ENCODE results near the gene DZIP1L. TPM values are rescaled to one million over a fixed set of nuclear protein-coding genes. Genes with fewer than 3 reads are reported as not detected.

Gene DZIP1L
- total RNA-seq, 1 donor from 2014 or later: 2.4 TPM

DNA sequence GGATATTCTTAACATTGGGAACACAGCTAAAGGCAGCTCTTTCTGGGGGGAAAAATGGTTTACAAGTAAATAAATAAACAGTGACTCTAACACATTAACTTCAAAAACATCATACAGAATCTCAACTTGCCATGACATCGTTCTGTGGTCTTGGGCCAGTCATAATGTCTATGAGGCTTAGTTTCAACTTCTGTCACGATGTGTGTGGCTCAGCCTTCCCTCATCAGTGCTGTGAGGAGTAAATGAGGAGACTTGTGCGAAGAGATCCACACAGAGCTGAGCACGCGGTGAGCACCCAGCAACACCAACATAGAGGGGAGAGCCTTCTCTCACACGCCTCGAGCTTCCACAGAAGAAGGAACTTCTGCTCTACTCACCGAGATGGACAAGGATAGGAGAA, 49.0 kb downstream of the DZIP1L start:
- ATAC-seq: no peak

DNA sequence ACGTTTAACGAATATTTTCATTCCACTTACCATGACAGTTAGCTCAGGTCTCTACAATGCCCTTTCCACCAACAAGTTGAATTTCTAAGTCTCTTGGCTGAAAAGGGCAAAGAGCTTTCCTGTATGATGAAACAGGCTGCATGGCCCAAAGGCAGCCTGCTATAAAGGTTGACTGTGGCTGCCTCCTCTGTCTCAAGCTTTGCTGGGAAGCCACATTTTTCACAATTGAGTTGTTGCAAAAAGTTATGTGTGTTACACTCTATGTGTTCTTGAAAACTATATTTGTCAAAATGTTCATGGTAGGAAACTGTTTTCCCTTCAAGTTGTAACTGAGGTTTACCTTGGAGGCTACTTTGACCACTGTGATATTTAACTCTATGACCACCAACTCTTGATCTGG, 49.5 kb downstream of the DZIP1L start:
- ATAC-seq: no peak

DNA sequence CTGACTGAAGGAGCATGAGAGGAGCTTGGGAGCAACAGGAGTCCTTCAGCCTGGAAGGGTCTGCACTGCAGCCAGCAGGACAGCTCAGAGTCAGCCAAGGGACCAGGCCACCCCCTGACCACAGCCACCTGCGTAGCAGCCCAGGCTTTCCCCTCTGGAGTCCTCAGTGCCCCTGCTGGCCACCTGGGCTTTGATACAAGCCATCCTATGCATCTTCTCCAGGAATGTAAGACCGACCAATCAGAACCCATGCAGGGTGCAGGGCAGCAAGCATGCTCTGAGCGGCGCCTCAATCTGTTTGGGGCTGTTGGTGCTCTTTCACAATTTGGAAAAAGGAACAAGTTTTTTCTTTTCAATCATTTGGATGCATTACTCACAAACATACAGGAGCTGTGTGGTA, 52.0 kb downstream of the DZIP1L start:
- ATAC-seq: no peak

DNA sequence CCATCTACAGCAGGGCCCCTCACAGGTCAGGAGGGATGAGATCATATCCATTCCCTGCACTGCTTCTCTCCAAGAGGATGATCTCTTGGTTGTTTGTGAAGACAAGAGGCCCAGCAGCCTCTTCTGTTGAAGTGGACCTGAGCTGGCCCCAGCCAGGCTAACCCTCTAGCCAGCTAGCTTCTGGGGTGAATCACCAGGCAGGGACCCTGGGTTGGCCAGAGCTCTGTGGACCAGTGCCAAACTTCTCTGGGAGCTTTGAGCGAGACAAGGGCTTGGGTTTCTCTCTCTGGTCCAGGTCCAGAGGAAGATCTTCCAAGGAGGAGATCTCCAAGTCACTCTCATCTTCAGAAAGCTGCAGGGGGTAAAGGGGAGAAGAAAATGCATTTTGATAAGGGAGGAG, 52.8 kb downstream of the DZIP1L start:
- no peak for ATAC-seq

DNA sequence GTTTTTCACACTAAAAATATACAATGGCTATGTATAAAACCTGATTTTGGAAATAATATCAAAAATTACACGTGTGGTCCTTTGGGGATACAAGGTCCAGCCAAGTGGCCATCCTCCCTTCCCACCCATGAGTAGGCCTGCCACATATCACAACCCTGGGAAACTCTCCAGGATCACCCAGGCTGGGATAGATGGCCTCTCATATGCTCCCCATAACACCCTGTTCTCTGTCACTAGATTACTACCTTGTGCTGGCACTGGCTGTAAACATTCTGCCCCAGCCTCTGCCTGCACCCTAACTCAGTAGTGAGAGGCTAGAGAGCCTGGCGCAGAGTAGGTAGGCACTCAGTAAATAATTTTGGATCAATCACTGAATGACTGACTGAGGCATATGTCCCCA, 53.4 kb downstream of the DZIP1L start:
- no peak for ATAC-seq

DNA sequence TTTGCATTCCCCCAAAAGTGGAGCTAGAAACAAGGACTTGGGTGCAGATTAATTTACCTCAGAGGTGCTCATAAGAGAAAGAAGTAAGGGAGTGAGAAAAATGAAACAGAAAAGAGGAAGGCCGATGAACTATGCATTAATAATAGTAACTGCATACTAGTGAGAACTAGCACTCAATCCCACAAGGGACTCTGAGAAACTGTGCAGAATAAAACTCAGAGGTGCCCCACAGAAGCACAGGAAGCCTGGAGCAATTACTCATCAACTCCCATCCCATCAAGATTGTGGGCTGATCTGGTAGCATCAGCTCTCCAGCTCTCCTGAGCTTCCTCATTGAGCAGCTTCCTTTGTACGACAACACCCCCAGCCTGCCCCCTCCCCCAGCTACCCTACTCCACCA, 54.6 kb downstream of the DZIP1L start:
- ATAC-seq: no peak

DNA sequence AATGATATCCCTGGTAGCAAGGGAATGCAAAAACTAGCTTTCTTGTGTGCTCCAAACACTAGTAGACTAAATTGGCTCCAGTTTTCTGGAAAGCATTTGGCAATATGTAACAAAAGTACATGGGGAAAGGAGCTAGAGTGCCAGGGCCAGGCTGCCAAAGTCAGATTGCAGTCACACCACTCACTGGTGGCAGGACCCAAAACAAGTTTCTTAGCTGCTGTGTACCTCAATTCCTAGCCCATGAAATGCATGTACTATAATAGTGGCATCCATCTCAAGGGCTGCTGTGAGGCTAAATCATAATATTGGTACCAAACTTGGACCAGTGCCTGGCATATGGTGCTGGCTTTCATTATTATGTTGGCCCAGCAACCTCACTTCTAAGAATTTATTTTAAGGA, 56.1 kb downstream of the DZIP1L start:
- no peak for ATAC-seq

DNA sequence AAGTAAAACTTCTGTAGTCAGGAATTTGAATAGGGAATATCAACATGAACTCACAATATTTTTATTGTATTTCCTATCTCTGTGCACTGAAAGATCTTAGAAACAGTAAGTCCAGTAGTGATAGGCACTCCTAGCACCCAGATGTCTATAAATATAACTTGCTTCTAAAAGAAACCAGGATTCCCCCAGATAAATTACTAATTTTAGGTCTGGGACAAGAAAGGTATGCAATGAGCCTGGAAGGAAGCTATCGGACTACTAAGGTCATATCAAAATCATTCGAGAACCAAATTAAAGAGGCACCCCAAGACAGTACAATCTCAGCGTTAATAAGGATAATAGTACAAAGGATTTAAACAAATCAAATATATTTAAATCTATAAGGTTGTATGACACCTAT, 58.0 kb downstream of the DZIP1L start:
- no peak for ATAC-seq

DNA sequence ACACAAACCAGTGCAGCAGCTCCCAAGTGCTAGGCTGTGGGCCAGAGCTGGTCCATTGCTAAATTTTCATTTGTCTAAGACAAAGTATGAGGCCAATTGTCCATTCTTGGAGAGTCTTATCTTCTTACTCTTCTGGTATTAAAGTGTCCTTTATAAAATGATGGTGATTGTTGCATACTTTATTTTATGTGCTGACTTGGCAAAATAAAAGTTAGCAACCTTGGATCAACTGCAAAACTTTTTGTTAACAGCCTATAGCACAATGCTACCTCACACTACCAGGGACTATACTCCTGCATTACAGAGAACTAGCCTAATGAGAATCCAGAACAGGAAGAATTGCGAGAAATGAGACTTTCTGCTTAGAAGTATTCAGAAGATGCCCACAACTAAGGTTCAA, 61.4 kb downstream of the DZIP1L start:
- no peak for ATAC-seq

DNA sequence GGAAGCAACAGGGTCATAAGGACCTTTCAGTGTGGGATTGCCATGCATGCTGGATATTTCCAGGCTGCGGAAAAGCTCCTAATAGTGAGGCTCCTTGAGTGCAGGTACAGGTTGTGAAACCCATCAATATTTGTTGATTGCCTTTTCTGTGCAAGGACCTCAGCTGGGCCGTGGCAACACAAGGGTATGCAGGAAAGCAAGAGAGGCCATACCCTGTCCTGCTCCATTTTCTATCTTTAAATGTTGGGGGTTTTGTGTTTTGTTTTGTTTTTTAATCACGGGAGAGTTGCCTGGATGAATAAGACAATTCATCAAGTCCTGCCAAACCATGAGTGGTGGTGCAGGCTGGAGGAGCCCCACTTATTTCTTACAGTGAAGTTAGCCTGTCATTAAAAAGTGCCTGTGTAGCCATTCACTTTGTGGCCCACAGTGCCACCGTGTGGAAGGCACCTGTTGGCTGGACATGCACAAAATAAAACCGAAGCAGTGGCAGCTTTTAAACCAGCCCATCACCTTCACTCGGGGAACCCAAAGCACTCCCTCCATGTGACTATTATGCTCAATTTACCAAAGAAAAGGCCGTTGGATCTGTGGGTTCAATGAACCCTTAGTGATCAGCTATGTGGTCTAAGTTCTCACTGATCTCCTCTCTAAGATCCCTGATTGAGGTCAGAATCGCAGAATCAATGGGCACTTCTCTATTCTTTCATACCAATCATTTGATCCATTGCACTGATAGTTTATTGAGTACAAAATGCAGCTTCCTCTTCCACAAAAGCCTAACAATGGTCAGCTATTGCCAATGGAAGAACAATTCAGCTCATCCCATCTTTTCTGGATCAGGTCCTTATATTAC, 63.2 kb downstream of the DZIP1L start:
- peak; percentile 43 for ATAC-seq

DNA sequence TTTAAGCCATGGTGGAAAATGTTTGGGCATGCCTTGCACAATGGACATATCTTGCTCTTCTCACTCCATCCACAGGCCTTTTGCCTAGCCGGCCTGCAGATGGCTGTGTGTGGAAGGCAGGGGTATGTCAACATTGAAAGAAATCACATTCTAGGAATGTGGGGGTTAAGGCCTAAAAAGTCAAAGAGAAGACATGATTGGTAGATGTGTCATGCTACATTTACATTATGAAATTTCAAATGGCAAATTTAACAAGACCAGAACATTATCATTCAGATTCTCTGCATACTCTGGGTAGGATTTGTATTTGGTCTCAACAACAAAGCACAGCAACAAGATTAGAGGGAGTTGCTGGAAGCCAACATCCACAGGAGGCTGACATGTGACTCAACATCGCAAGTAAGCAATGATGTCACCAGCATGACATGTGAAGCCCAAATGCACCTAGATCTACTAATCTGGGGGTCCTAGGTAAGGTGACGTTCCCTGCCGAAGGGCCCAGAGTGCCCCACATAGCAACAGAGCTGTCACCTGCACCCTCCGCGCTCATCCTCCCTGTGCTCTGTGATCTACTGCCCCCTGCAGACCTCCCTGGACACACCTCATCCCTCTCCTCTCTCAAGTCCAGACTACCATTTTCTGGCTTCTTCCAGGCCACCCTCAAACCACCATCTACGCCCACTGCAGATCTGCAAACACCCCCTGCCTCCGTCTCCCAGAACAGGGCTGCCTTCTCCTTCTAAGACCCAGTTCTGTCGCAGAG, 66.1 kb downstream of the DZIP1L start:
- ATAC-seq: no peak

DNA sequence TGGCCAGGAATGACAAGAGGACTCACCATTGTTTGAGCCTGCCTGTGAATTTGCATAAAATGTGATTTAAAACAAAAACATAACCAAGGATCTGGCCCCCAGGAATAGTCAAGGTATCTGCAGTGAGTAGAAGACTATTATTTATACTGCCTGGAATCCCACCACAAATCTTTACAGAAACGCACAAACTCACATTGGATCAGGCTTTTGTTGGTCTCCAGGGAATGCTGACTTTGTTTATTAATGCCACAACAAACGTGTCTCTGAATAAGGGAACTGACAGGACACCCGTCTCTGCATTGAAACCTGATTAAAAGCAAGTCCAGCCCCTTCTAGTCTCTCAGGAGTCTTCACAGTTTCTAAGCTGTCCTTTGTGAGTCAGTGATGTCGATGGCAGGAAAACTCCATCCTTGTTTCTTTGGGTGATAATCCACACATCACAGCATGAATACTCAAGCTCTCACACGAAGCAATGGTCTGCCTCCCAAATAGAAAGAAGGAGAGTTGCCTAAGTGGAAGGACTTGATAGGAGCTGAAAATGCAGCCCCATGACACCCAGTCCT, 67.7 kb downstream of the DZIP1L start:
- no peak for ATAC-seq

DNA sequence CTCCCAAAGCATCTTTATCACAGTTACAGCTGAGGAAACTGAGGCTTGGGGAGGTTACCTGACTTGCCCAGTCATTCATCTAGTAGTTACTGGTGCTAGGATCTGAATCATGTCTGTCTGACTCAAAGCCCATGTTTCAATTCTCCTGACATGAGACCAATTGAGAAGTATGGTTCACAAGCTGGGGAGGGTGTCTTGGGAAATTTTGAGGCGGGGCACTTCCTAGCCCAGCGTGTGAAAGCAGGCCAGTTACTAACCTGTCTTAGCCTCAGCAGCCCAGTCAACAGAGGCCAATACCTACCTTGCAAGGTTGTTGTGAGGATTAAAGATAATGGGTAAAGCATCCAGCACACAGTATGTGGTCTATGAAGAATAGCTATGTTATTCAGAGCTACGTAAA, 68.5 kb downstream of the DZIP1L start:
- ATAC-seq: peak; percentile 87

DNA sequence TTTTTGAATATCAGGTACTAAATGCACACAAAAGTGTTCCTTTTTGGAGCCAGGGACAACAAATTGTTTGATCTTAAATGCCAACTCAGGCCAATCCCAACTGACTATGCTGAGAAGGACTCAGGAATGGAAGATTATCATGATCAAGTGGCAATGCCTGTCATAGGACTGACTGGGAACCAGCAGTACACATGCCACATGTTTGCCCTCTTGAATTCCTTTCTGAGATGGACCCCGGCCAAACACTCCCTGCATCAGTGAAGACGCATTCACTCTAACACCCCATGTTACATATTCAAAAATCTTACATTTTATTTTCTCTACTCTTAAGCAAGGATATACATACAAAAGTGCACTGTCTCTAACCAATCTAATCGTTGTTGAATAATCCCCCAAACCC, 69.3 kb downstream of the DZIP1L start:
- ATAC-seq: no peak

DNA sequence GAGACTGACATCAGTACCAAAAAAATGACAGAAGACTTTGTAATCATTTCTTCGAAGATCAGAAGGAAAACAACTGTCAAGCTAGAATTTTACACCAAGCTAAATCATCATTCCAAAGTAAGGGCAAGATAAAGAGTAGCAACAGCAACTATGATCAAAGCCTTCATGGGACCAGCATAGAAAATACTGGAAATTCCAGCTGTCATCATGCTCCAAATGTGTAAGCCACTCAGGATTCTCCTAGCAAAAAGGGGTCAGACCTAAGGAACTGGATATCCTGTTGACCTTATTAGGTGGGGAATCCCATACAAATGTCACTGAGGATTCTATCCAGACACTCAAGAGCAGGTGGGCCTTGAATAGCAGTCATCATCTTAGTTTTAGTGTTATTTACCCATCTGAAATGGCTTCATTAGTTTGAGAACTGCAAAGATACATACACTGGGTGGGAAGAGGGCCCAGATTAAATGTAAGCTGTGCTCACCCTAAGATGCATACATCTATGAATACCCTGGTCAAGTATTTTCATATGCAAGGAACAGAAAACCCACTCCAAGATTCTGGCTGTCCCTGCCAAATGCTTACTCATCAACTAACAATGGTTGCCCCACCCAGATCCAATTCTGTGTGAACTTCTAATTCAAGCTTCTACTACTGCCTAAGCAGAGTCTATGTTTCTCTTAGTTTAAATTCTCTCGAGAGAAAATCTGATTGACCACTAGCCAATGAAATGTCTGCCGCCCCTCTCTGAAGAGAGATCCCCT, 72.0 kb downstream of the DZIP1L start:
- ATAC-seq: peak; percentile 32

DNA sequence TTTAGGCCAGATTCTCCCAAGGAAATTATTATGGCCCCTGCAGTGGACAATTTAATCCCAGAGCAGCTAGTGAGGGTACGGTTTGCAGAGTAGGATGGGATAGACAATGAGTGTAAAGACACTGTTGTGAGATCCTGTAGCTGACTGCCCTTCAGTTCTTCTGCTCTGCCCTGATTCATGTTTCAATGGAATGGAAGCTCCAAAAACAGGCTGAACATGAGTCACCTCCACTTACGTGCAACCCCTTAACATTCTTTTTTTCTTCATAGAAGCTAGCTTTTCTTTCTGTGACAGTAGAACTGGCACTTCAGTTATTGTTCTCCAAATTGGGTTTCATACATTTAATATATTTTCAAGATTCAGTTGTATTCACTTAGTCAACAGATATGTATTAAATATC, 73.4 kb downstream of the DZIP1L start:
- peak; percentile 24 for ATAC-seq

DNA sequence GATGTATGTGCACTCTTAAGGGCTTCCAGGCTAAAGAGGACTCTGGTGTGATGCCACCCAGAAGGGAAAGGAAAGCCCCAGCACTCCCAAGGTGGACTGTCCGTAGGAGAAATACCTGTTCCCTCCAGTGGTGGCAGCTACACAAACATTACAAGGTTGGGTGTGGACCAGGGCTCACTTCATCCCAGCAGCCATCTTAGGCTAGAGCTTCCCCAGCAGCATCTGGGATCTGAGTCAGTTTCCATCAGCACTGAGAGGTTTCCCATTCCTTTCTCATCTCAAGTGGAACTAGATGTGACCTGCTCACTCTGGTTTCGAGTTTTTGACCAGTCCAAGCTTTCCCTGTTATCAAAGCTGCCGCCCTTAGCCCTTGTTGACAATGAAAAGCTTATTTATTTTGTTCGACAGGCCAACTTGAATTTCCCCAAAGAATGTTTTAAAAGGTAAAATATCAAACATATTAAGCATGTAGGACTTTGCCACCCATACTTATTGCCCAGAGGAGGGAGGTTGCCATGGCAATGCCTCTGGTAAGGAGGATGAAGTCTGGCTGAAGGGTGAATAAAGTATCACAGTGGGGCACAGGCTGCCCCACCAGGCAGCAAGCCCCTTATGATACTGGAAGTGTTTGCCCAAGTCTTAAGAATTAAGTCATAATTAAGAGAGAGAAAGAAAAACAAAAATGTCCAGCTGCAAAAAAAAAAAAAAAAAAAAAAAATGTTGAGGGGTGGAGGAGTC, 76.5 kb downstream of the DZIP1L start:
- peak; percentile 10 for ATAC-seq

DNA sequence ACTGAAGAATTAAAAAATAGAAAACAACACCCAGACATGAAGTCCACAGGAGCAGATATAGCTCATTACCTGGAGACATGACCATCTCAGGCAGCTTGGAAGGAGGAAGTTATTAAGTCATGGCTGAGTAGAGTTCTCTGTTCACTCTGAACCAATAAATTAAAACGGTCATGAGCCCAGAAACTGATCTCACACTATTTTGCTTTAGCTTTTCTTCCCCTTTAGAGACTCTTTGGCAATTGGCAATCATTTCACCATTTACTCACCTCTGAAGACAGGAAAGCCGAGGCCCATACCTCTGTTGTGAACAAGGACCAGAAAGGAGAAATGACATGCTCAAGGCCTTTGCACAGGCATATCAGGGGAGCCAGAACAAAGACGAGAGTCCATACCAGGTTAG, 78.8 kb downstream of the DZIP1L start:
- ATAC-seq: no peak

DNA sequence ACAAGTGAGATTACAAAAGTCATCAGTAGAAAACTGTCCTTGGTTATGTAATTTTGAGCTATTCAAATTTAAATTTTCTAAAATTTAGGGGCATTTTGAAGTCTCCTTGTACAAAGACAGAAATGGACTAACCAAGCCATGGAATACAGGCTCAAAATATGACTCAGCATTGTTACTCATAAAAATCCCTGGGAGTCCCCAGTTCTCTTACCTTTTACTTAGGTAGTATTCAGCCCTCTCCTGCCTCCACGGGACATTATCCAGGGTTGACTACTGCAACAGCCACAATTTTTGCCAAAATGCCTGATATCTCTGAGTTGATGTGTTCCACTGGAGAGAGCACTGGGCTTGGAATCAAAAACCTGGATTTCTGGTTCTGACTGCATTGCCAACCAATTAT, 80.5 kb downstream of the DZIP1L start:
- no peak for ATAC-seq

DNA sequence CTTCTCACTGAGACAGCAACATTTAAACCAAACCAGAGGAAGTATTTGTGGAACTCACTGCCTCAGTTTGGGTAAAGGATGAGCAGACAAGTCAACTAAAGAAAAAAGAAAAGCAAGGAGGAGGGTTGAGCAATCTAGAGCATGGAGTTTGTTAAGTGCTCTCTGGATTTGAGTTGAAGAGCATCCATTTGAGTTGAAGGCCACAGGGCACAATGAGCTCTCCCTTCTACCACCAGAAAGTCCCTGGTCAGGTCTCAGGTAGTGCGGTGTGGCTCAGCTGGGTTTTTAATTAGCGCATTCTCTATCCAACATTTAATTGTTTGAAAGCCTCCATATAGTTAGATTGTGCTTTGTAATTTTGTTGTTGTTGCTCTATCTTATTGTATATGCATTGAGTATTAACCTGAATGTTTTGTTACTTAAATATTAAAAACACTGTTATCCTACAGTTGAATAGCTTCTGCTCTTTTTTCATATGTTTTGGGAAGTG, 82.2 kb downstream of the DZIP1L start:
- no peak for ATAC-seq

DNA sequence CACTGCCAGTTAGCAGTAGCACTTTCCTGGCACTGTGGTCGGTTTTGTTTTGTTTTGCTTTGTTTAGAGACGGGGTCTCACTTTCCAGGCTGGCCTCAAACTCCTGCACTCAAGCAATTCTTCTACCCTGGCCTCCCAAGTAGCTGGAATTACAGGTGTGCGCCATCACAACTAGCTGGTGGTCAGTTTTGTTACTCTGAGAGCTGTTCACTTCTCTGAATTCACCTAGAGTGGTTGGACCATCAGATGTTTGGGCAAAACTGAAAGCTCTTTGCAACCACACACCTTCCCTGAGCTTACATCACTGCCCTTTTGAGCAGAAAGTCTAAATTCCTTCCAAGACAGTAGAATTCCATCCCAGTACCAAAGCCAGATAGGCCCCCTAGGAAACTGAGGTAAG, 82.8 kb downstream of the DZIP1L start:
- no peak for ATAC-seq

DNA sequence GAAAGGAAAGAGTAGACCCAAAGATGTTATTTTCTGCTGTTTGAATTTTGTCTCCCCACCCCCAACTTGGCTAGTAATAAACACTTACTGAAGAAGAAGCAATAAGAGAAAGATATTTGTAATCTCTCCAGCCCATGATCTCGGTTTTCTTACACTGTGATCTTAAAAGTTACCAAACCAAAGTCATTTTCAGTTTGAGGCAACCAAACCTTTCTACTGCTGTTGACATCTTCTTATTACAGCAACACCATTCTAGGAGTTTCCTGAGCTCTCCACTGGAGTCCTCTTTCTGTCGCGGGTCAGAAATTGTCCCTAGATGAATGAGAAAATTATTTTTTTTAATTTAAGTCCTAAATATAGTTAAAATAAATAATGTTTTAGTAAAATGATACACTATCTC, 83.9 kb downstream of the DZIP1L start:
- ATAC-seq: no peak

Measured in esophagus mucosa (tissue), 1 donor.